ENCODE measurements around the gene PGGHG. TPM values are rescaled to one million over a fixed set of nuclear protein-coding genes. Genes with fewer than 3 reads are reported as not detected.

Gene PGGHG
- total and polyA plus RNA-seq, 2 of the 13 experiments (the other 11 are each of a cell fraction or from before 2014, with no cell fraction given) = 5.9 to 14.8 TPM

GRCh38 chr11:319121-319887, 30.4 kb downstream of the PGGHG start (continued):
- TF ChIP-seq, protein P1, sequence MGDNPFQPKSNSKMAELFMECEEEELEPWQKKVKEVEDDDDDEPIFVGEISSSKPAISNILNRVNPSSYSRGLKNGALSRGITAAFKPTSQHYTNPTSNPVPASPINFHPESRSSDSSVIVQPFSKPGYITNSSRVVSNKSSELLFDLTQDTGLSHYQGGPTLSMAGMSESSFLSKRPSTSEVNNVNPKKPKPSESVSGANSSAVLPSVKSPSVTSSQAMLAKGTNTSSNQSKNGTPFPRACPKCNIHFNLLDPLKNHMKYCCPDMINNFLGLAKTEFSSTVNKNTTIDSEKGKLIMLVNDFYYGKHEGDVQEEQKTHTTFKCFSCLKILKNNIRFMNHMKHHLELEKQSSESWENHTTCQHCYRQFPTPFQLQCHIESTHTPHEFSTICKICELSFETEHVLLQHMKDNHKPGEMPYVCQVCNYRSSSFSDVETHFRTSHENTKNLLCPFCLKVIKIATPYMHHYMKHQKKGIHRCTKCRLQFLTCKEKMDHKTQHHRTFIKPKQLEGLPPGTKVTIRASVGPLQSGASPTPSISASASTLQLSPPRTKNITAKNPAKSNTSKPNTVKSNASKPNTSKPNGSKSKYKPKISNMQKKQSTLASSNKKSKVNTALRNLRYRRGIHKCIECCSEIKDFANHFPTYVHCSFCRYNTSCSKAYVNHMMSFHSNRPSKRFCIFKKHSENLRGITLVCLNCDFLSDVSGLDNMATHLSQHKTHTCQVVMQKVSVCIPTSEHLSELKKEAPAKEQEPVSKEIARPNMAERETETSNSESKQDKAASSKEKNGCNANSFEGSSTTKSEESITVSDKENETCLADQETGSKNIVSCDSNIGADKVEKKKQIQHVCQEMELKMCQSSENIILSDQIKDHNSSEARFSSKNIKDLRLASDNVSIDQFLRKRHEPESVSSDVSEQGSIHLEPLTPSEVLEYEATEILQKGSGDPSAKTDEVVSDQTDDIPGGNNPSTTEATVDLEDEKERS (CRISPR knock-in tag; IDR thresholded peaks at IDR 0.05) = 0 out of 2 replicates have a peak, but pooled peaks have one; percentile 34
- 0 out of 2 replicates have a peak, but pooled peaks have one; percentile 32 for TF ChIP-seq TBX2 (CRISPR knock-in tag; IDR thresholded peaks at IDR 0.05; ENCODE audit: borderline replicate concordance)
- TF ChIP-seq, protein P2, sequence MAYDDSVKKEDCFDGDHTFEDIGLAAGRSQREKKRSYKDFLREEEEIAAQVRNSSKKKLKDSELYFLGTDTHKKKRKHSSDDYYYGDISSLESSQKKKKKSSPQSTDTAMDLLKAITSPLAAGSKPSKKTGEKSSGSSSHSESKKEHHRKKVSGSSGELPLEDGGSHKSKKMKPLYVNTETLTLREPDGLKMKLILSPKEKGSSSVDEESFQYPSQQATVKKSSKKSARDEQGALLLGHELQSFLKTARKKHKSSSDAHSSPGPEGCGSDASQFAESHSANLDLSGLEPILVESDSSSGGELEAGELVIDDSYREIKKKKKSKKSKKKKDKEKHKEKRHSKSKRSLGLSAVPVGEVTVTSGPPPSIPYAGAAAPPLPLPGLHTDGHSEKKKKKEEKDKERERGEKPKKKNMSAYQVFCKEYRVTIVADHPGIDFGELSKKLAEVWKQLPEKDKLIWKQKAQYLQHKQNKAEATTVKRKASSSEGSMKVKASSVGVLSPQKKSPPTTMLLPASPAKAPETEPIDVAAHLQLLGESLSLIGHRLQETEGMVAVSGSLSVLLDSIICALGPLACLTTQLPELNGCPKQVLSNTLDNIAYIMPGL (CRISPR knock-in tag; IDR thresholded peaks at IDR 0.05; ENCODE audit: borderline replicate concordance in 1 of 2, low read depth in 1 of 2) = peak in 1 of 2 experiments; percentile 40; a peak in 1 of 4 replicates
- peak; percentile 29; the same call in 1 of the 2 replicates for TF ChIP-seq MYC (CRISPR knock-in tag; IDR thresholded peaks at IDR 0.05; ENCODE audit: borderline replicate concordance)
- 0 out of 2 replicates have a peak, but pooled peaks have one; percentile 54 for TF ChIP-seq BORCS8-MEF2B (CRISPR knock-in tag; IDR thresholded peaks at IDR 0.05)
- peak; percentile 57; the same call in 1 of the 2 replicates for TF ChIP-seq GABPB1 (CRISPR knock-in tag; IDR thresholded peaks at IDR 0.05)
- TF ChIP-seq, protein P3, sequence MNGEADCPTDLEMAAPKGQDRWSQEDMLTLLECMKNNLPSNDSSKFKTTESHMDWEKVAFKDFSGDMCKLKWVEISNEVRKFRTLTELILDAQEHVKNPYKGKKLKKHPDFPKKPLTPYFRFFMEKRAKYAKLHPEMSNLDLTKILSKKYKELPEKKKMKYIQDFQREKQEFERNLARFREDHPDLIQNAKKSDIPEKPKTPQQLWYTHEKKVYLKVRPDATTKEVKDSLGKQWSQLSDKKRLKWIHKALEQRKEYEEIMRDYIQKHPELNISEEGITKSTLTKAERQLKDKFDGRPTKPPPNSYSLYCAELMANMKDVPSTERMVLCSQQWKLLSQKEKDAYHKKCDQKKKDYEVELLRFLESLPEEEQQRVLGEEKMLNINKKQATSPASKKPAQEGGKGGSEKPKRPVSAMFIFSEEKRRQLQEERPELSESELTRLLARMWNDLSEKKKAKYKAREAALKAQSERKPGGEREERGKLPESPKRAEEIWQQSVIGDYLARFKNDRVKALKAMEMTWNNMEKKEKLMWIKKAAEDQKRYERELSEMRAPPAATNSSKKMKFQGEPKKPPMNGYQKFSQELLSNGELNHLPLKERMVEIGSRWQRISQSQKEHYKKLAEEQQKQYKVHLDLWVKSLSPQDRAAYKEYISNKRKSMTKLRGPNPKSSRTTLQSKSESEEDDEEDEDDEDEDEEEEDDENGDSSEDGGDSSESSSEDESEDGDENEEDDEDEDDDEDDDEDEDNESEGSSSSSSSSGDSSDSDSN (CRISPR knock-in tag; IDR thresholded peaks at IDR 0.05) = peak; percentile 77
- 0 out of 2 replicates have a peak, but pooled peaks have one; percentile 31 for TF ChIP-seq CSRNP1 (CRISPR knock-in tag; IDR thresholded peaks at IDR 0.05)
- peak; percentile 37 for TF ChIP-seq PATZ1 (CRISPR knock-in tag; IDR thresholded peaks at IDR 0.05)
- peak; percentile 89 for TF ChIP-seq AGO1 (IDR thresholded peaks at IDR 0.05; ENCODE audit: low read depth, low read length, poor library complexity, severe bottlenecking)
- TF ChIP-seq ZNF143 (CRISPR knock-in tag; IDR thresholded peaks at IDR 0.05) = 0 out of 2 replicates have a peak, but pooled peaks have one; percentile 9
- TF ChIP-seq, protein P4, sequence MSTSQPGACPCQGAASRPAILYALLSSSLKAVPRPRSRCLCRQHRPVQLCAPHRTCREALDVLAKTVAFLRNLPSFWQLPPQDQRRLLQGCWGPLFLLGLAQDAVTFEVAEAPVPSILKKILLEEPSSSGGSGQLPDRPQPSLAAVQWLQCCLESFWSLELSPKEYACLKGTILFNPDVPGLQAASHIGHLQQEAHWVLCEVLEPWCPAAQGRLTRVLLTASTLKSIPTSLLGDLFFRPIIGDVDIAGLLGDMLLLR (CRISPR knock-in tag; IDR thresholded peaks at IDR 0.05) = peak; percentile 6; the same call in 1 of the 2 replicates
- TF ChIP-seq KDM2A (CRISPR knock-in tag; IDR thresholded peaks at IDR 0.05; ENCODE audit: borderline replicate concordance, low read depth) = peak; percentile 71; the same call in 1 of the 2 replicates
- peak; percentile 21; the same call in 1 of the 2 replicates for TF ChIP-seq ZNF225 (CRISPR knock-in tag; IDR thresholded peaks at IDR 0.05)
